Measurements from ENCODE around the gene RPIA.
"Not testable (repeated sequence)": the region's sequence is repeated elsewhere in the genome, so short reads cannot be mapped to it uniquely, and the experiment has no call there.

The RPIA gene

DNA sequence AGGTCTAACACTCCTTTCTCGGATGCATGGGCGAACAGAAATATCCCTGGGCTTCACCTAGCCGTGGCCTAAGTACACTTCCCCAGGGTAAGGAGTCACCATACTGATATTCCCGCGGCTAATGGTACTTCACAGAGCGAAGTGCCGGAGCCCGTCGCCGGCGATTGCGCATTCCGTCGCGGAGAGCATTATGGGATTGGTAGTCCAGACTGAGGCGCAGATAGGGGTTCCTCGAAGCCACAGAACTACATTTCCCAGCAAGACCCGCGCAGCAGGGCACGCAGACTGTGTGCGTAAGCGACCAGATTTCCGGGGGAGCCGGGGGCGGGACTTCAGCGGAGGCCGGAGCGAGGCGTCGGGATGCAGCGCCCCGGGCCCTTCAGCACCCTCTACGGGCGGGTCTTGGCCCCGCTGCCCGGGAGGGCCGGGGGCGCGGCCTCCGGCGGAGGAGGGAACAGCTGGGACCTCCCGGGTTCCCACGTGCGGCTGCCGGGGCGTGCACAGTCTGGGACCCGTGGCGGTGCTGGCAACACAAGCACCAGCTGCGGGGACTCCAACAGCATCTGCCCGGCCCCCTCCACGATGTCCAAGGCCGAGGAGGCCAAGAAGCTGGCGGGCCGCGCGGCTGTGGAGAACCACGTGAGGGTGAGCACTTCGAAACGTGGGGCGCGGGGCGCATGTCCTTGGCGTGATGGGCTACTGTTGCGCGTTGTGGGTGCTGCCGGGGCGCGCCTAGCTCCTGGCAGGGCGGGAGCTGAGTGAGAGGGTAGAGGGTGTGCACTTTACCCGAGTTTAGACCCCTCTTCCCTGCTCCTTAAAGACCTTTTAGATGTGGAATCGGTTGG, at the start of gene RPIA:
Gene RPIA, plus strand, starts transcription at position 335 of the 845 bp plus-strand sequence. Its CDS starts 26 bp downstream, at position 361.
- DNase-seq (ENCODE audit: low read depth, low spot score): peak; percentile 99

DNA sequence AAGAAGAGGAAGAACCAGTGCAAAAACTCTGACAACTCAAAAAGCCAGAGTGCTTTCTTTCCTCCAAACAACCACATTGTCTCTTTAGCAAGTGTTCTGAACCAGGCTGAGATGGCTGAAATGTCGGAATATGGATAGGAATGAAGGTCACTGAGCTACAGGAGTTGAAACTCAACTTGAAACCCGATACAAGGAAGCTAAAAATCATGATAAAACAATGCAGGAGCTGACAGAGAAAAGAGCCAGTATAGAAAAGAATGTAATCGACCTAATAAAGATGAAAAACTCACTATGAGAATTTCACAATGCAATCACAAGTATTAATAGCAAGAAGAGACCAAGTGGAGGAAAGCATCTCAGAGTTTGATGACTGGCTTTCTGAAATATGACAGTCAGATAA, 49.2 kb upstream of the RPIA start:
- no peak for DNase-seq (ENCODE audit: low read depth, low spot score)

DNA sequence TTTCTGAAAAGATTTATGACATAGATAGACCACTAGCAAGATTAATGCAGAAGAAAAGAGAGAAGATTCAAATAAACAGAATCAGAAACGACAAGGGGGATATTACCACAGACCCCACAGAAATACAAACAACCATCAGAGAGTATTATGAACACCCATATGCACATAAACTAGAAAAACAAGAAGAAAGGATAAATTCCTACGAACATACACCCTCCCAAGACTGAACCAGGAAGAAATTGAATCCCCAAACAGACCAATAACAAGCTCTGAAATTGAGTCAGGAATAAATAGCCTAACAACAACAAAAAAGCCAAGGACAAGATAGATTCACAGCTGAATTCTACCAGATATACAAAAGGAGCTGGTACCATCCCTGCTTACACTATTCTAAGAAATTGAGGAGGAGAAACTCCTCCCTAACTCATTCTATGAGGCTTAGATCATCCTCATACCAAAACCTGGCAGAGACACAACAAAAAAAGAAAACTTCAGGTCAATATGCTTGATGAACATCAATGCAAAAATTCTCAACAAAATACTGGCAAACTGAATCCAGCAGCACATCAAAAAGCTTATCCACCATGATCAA, 46.1 kb upstream of the RPIA start:
- DNase-seq (ENCODE audit: low read depth, low spot score): not testable (repeated sequence)

DNA sequence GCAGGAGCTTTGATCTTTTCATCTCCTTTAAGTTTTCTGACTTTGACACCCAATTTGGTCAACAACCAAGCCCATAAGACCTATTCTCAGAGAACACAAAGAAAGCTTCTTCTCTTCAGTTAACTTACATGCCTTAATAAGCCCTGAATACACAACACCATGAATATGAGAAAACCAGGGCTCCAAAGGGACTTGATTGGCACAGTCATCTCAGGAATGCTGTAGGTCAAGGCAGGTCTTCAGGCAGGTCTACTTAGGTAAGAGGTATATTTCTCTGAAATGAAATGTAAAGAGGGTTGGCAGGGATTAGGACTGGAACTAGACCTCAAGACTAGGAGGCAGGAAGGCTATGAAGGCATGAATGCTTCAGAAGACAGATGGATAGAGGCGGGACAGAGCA, 39.8 kb upstream of the RPIA start:
- DNase-seq (ENCODE audit: low read depth, low spot score): no peak

DNA sequence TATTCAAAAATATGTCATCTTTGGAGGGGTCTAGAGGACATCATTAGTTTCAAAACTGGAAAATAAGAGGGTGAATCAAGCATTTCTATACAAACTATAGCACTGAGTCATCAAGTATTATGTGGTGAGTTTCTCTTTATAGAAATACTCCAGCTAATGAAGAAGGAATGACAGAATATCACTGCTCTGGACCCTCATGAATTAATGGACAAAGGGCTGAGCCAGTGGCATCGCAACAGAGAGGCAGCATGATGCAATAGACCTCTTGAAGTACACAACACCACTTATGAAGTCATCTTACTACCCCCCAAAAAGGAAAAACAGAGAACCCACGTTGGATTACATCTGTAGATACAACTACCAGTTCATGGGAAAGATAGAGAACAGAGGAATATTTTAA, 36.8 kb upstream of the RPIA start:
- DNase-seq (ENCODE audit: low read depth, low spot score): peak; percentile 54

DNA sequence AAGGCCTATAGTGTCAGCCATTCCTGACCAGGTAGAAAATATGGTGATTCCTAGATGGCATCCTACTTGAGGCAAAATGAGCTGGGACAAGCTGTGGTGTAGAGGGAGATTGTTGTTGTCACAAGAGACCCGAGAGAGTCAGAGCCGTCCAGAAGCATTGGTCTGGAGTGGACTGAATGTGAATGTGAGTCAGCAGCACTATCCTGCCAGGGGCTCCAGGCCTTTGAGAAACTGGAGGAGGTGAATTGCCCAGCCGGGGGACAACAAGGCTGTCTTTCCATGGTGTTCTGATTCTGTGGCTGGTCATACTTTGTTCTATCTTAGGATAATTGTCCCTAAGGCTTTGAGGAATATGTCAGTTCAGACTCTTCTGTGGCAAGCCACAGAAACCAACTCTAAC, 34.8 kb upstream of the RPIA start:
- DNase-seq (ENCODE audit: low read depth, low spot score): peak; percentile 68

DNA sequence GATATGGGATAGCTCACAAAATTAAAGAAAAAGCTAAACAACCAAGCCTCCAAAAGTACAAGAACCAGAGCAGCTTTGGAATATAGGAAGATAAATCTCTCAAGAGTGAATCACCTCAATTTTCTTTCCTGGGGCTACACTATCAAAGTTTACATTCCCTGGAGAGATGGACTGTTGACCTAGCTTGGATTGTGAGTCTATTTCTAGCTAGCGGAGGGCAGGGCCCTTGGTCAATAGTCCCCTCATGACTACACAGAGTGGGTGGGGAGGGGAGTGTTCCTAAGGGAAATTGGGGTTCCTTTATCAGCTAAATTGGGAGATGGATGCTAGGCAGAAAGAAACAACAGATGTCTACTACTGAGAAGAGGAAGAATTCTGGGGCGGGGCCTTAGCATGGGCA, 34.3 kb upstream of the RPIA start:
- peak; percentile 7 for DNase-seq (ENCODE audit: low read depth, low spot score)

DNA sequence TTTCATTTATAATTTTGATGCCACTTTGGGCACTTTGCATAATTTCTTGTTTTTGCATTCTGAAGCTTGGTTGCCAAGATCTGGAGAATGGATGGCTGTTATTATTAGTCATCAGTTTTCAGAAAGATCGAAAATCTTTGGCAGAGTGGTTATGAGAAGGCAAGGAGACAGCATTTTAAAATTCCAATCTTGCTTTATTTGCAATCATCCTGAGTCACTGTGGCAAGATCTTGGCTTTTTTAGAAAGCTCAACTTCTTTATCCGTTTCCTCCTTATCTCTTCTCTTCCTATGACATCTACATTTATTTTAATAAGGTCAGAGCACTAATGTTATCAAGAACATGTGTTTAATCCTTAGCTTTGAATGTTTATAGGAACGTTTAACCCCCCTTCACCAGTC, 33.1 kb upstream of the RPIA start:
- peak; percentile 20 for DNase-seq (ENCODE audit: low read depth, low spot score)

DNA sequence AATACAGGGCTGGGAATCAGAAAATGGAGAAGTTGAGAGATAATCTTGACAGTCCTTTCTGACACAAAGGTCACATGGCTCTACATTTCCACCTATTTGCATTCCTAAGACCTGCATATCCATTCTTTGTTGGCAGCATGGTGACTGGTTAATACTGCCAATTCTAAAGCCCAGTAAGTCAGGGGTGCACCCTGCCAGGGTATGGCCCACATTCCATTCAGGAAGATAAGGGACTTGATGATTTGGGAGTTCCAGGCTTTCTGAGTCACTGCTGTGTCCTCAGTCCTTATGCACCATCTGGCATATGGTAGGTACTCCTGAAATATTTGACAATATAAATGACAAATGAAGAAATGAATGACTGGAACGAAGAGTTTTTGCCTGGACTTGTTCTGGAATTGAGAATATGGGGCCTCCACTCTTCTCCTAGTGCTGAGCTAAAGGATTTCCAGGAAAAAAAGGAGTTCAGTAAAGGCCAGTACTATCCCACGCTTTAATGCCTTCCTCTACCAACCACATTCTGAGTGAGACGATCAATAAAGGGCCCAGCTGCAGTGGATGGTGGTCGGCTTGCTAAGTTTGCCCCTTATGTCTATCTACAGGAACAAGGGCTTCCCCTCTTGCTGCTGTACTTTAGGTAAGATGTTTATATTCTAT, 32.5 kb upstream of the RPIA start:
- no peak for DNase-seq (ENCODE audit: low read depth, low spot score)

DNA sequence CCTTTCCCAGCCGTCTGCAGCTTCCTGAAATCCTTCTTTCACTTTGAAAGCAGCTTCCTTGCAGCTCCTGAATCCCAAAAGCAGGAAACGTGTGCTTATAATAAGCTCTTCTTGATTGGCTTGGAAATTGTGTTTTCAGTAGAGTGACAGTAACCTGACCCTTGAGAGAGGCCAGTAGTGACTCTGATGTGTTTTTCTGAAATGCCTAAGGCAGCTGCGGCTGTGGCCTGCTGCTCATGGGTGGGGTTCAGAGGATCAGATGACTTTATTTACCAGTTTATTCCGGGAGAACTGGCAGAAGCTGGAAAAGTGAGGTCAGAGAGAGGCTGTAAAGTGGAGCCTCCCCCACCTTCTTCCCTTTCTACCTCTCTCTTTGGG, 31.9 kb upstream of the RPIA start:
- DNase-seq (ENCODE audit: low read depth, low spot score): no peak

DNA sequence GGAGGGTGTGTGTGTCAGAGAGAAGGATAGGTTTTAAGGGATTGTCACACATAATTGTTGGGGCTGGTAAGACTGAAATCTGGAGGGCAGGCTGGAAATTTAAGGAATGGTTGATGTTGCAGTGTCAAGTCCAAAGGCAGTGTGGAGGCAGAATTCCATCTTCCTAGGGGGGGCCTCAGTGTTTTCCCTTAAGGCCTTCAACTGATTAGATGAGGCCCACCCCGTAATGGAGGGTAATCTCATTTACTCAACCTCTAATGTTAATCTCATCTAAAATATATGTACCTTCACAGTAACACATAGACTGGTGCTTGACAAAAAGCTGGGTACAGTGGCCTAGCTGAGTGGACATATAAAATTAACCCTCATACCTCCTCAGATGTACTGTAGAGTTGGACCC, 30.9 kb upstream of the RPIA start:
- DNase-seq (ENCODE audit: low read depth, low spot score): no peak

DNA sequence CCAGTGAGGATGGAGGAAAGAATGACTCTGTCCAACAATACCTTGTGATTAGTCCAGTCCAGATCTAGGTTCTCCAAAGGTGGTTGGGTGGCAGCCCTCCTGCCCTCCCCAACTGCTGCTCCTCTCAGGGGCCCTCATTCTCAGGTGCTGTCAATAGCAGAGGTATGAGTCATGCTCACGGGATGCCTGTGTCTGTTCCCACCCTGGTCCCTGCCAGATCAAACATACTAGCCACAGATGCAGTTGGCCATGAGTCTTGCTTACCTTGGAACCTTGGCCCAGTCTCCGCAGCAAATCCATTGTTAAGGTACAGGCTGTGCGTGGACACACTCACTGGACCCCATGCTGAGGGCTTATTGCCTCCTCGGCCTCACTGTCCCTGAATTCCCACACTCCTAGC, 24.9 kb upstream of the RPIA start:
- peak; percentile 49 for DNase-seq (ENCODE audit: low read depth, low spot score)

DNA sequence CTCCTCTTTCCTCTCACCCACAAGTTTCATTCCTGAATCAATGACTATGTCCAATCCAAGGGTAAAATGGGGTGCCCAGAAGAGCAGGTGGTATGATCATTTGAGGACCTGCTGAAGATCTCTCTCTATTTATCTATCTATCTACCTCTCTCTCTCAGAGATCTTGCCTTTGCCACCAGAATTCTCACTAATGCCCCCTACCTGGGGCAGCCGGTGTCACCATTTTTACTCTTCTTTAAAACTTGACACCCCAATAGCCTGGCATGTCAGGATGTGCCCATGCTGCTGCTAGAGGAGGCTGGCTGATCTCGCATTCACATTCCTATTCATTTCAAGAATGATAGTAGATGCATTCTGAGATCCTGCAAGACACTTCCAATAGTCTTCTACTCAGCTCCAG, 24.3 kb upstream of the RPIA start:
- DNase-seq (ENCODE audit: low read depth, low spot score): no peak

DNA sequence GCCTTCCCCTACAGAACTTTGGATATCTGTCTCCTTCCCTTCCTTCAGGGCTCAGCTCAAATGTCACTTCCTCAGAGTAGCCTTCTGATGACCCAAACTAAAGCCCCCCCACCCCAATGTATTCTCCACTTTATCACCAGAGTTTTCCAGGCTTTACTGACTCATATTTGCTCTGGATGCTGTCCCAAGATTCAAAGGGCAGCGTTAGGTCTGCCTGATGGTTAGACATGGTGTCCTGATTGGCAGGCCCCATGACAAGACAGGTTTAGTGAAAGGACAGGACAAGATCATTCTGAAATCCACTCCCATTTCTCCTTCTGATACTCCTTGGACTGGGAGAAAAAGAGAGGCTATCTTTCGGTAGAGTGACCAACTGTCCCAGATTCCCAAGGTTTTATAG, 22.6 kb upstream of the RPIA start:
- DNase-seq (ENCODE audit: low read depth, low spot score): no peak

DNA sequence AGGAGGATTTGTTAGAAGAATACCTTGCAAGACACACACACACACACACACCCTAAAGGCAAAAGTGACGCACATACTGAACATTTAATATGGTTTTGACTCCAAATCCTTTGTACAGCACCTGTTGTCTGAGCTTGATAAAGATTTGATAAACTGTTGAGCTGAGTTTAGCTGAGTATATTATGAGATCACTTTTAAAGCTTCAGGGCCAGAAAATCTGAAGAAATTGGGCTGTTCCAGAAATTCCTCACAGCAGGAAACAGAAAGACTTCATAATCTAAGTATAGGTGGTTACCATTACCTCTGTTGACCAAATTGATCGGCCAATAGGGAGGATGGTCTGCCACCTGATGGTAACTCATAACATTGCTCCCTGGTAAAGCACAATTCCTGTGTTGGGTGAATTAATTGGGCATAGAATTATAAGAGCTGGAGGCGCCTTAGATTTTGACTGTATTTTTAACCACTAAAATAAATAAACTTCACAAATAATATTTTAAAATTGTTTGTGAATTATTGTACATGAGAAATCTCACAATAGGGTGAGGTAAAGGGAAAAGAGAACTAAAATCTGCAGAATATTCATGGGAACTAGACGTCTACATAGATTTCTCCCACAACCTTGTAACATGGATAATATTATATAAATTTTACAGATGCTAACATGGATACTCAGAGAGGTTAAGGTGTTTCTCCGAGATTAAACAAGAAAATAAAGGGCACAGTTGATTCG, 21.8 kb upstream of the RPIA start:
- DNase-seq (ENCODE audit: low read depth, low spot score): peak; percentile 64

DNA sequence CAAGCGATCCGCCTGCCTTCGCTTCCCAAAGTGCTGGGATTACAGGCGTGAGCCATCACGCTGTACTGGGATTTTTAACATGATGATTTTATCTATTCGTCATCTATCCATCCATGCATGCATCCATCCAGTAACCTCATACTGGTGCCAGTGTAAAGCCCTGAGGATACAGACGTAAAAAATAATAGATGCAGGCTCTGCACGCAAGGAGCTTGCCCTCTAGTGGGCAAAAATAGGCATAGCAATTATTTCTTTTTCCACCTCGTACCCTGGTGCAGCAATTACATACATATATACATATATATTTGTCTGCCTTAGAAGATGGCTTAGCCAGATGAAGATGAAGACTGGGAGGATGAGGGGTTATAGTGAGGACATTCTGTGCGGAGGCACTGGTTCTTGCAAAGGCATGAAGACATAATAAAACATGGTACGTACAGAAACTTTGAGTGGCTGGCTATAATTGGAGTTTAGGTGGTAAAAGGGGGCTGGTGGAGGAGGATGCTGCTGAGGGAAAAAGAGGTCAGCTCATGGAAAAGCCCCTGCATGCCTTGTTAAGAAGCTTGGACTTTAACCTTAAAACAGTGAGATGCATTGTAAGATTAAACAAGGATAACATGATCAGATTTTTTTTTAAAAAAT, 19.6 kb upstream of the RPIA start:
- DNase-seq (ENCODE audit: low read depth, low spot score): peak; percentile 75

DNA sequence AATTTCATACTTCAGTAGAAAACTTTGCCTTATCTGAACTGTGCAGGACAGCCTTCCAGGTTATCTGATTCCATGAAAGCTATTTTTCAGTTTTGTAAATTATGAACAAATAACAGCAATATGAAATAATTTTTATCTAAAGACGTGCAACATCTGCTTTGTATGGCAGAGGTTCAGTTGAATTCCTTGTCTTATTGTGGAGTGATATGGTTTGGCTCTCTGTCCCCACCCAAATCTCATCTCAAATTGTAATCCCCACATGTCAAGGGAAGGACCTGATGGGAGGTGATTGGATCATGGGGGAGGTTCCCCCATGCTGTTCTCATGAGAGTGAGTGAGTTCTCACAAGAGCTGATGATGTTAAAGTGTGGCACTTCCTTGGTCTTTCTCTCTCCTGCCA, 18.1 kb upstream of the RPIA start:
- no peak for DNase-seq (ENCODE audit: low read depth, low spot score)

DNA sequence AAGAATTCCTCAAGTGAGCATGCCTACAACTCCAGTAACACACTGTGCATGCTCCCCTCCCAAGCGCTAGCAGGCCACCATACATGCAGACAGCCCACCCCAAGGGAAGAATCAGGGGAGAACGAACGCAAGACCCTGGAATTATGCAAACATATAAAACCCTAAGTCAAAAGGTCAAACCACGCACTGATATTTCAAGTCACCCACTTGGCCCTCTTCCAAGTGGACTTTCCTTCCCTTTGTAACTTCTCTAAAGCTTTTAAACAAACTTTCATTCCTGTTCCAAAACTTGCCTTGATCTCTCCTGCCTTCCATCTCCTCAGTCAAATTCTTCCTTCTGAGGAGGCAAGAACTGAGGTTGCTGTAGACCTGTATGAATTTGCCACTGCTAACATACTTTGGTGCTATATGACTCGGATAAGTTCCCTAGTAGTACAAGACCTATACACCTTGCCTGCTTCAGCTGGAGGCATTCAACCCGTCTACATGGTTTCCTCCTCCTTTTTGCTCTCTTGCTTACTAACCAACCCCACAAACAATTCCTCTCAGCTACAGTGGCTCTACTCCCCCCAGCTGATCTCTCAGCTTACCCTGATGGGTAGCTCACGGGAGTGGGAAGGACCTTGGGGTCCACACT, 11.1 kb upstream of the RPIA start:
- DNase-seq (ENCODE audit: low read depth, low spot score): no peak

DNA sequence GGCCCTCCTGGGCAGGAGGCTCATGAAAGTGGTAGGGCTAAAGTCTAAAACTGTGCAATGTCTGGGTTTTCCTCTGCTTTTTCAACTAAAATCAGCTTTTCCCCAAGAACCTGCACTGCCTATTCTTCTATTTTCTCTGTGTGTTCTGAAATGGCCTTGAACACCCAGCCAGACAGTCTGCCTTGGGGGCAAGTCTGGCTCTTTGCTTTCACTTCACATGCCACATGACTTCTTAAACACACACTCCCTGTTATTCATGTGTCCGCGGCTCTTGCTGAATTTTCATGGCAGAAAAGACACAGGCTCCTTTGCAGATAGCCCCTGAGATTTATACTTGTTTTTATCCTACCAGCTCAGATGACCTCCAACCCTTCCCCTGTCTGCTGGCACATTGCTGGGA, 10.6 kb upstream of the RPIA start:
- no peak for DNase-seq (ENCODE audit: low read depth, low spot score)

DNA sequence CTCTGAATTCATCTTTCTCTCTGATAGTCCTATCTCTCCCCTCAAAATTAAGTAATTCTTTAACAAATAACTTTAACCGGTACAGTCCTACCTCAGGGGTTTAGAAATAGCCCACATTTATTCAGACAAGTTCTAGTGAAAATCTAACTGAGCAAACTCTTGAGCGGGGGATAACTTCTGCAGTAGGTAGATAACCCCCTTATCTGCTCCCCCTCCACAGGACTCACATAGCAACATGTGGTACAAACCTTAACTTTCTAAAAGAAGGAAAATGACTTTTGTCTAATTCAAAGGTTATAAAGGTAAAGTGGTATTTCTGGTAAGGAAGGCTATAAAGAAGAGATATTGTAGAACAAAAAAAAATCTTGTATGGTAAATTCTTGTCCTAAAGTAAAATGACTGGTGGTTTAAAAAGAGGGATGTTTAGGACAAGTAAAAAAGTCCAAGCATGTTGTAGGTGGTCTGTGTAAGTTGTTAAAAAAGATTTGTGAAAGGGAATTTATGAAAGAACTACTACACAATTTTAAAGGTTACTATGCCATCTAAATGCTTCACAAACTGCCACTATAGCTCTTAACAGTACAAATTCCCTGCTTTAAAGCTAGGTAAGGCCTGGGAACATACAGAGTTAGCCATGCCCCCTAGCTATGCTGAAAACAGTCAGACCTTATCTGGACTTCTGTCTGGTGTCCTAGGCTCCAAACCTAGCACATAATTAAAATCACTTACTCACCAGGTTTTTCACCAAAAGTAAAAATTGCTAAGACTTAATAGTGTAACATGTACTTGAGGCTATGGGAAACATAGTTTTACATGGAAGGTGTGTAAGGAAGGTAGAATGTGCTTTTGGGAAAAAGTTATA, 8.1 kb upstream of the RPIA start:
- DNase-seq (ENCODE audit: low read depth, low spot score): no peak
